ENCODE data around the gene THSD4. TPM values are rescaled to one million over a fixed set of nuclear protein-coding genes. Genes with fewer than 3 reads are reported as not detected.

The THSD4 gene
- total and polyA plus RNA-seq, 2 of the 8 experiments (the other 6 are each of a cell fraction or from before 2014, with no cell fraction given), result 2.5 to 6.2 TPM

- Histone ChIP-seq H2BK15ac (ENCODE audit: low read length) (no peak overlapping the region), H3K27ac (ENCODE audit: low read depth, low read length) (no peak overlapping the region), H3K18ac (ENCODE audit: extremely low read depth, low read length) (no peak overlapping the region), H2AK5ac (ENCODE audit: low read depth, low read length) (no peak overlapping the region), H3K4me1 (replicated peaks in 1 of 4; ENCODE audit: control insufficient read depth in 3 of 4, insufficient read depth in 4 of 4, low read length in 3 of 4) (peaks cover 0 to 3% (median 0%) of the 10 kb centered on the region in 4 experiments; a peak in 1 of 7 replicates), H3K56ac (replicated peaks; ENCODE audit: insufficient read length, low read depth, low read length) (no peak overlapping the region), H3K14ac (ENCODE audit: insufficient read length) (no peak overlapping the region), H3K36me3 (ENCODE audit: control insufficient read depth in 2 of 4, insufficient read depth in 4 of 4, low read length in 3 of 4) (peaks cover 0 to 19% (median 3%) of the 10 kb centered on the region in 4 experiments; a peak in 3 of 8 replicates), H3K4me2 (ENCODE audit: insufficient read depth in 1 of 2, low read depth in 2 of 2, low read length in 2 of 2) (no peak overlapping the region), H4K91ac (replicated peaks; ENCODE audit: insufficient read length, low read length) (no peak overlapping the region), H2BK5ac (ENCODE audit: low read depth, low read length) (no peak overlapping the region), H2BK12ac (ENCODE audit: low read depth, low read length) (no peak overlapping the region), H3K79me1 (ENCODE audit: low read depth, low read length) (no peaks in the 10 kb centered on the region), H3K23me2 (ENCODE audit: low read depth, low read length) (no peaks in the 10 kb centered on the region), H4K20me1 (replicated peaks in 1 of 2; ENCODE audit: control insufficient read depth in 1 of 2, insufficient read depth in 2 of 2, low read length in 2 of 2) (no peaks in the 10 kb centered on the region), H2BK20ac (ENCODE audit: low read length) (no peak overlapping the region), H2BK120ac (replicated peaks; ENCODE audit: low read depth, low read length) (no peak overlapping the region), H3K4me3 (ENCODE audit: extremely low read depth in 1 of 4, insufficient read depth in 2 of 4, low read depth in 3 of 4, low read length in 4 of 4) (no peak overlapping the region), H4K5ac (ENCODE audit: insufficient read length, low read depth, low read length) (no peak overlapping the region), H3K9ac (replicated peaks in 1 of 4; ENCODE audit: extremely low read depth in 1 of 4, low read depth in 3 of 4, low read length in 3 of 4) (no peak overlapping the region), H3K27me3 (replicated peaks in 1 of 4; ENCODE audit: control insufficient read depth in 3 of 4, extremely low read depth in 1 of 4, insufficient read depth in 3 of 4, low read length in 3 of 4) (no peaks in the 10 kb centered on the region), H4K8ac (ENCODE audit: extremely low read depth, insufficient read depth, low read length) (no peak overlapping the region), H3K4ac (replicated peaks; ENCODE audit: insufficient read length, low read depth, low read length) (no peak overlapping the region), H3K23ac (ENCODE audit: insufficient read length) (no peak overlapping the region), H2AFZ (ENCODE audit: low read length) (no peak overlapping the region), H3K79me2 (ENCODE audit: control insufficient read depth in 1 of 2, insufficient read depth in 2 of 2, low read length in 2 of 2) (no peaks in the 10 kb centered on the region), H3K9me3 (ENCODE audit: insufficient read depth in 2 of 2, low read depth in 1 of 2, low read length in 1 of 2) (peaks cover 9 to 21% of the 10 kb centered on the region in 2 experiments; a peak in 3 of 4 replicates)
- CTCF ChIA-PET (ENCODE audit: partially characterized antibody), result interaction anchor here (1.7 kb wide), 1 partner anchor 76 kb away, joined by 4 read pairs; no protein-coding TSS in a partner anchor
- FAIRE-seq (no peak), DNase-seq (ENCODE audit: low read depth in 1 of 2, low spot score in 2 of 2) (no peak)
- 71% methylated on average over 1 of the region's 1 CpG; no CpG with 5 or more reads in 1 of the 2 experiments for WGBS, 2 experiments (ENCODE audit: extremely low coverage in 1 of 2, insufficient coverage in 1 of 2, insufficient read length in 1 of 2, insufficient replicate concordance in 2 of 2, low coverage in 1 of 2, low lambda C conversion rate in 2 of 2, missing lambda C conversion rate in 1 of 2)
- POLR2A ChIA-PET (ENCODE audit: partially characterized antibody), result no interaction called here
Measured at GRCh38 chr15:71820127-71820526, 704.9 kb downstream of the THSD4 start.

Data from H1 (cell line).